NT2/D1 (cell line): ENCODE data around the gene INTS6L.

Source experiments
- SUZ12 ChIP-seq: IDR thresholded peaks from 2 replicates; pipeline ENCODE4 v1.6.1; 2011; ENCODE audit not compliant: insufficient read length, insufficient read depth; ENCODE audit errors: extremely low read depth
- YY1 ChIP-seq: IDR thresholded peaks from 2 replicates; pipeline ENCODE4 v1.6.1; 2011; ENCODE audit not compliant: insufficient read length, insufficient read depth
- ZNF274 ChIP-seq: IDR thresholded peaks from 2 replicates; pipeline ENCODE4 v1.6.1; 2011; ENCODE audit warnings: mild to moderate bottlenecking, low read depth, low read length

- TF ChIP-seq ZNF274 (no peak), YY1 (no peak), SUZ12 (no peak)
Measured at GRCh38 chrX:135528756-135529155, 8.3 kb downstream of the INTS6L start.
